H1 (cell line): ENCODE results near the gene ADAMTS15. TPM values are rescaled to one million over a fixed set of nuclear protein-coding genes. Genes with fewer than 3 reads are reported as not detected.

Experiments
- CEBPB ChIP-seq: IDR thresholded peaks from 2 replicates; pipeline ENCODE4 v1.6.1; 2012; ENCODE audit warnings: low read depth, low read length
- RFX5 ChIP-seq: IDR thresholded peaks from 2 replicates; pipeline ENCODE4 v1.6.1; 2011; ENCODE audit warnings: low read depth, low read length, improper control_type of control experiment, borderline replicate concordance
- ZNF274 ChIP-seq: IDR thresholded peaks from 2 replicates; pipeline ENCODE4 v1.7.0; 2012; ENCODE audit warnings: low read length, borderline replicate concordance; ENCODE audit errors: extremely low read depth
- polyA plus RNA-seq, 7 experiments: library from polyadenylated mRNA; depleted of rRNA in 3 of 7; stranded (reverse) in 5 of 7; unstranded in 2 of 7; fragments of >200 nt in 5 of 7; fragments of 200-250 nt in 2 of 7; gene quantifications; 1 replicate in 5 of 7; 2 replicates in 1 of 7; 4 replicates in 1 of 7; pipeline versions ENCODE4 v1.2.1 to v1.2.3, GENCODE V29; 2011 to 2013; ENCODE audit warnings: missing spikeins in 2 of 7, mixed read lengths in 2 of 7
- total RNA-seq: library from RNA; stranded (reverse); fragmentation: NEBNext Ultra II Directional; extraction: Animal tissue kit (Norgen Biotek cat#: 25700); gene quantifications from 2 replicates; pipeline ENCODE4 v1.2.1, GENCODE V29; 2021
- TF ChIP-seq, protein P1 (sequence below): fragments of 300-600 bp; sonication (generic); IDR thresholded peaks from 2 replicates; pipeline ENCODE4 v1.7.1; 2012; ENCODE audit warnings: low read length, moderate library complexity, mild to moderate bottlenecking, inconsistent platforms; ENCODE audit not compliant: insufficient replicate concordance
- TF ChIP-seq, protein P2 (sequence below): IDR thresholded peaks from 2 replicates; pipeline ENCODE4 v1.6.1; 2012; ENCODE audit warnings: inconsistent platforms

ADAMTS15 gene
- total and polyA plus RNA-seq, 2 of the 8 experiments (the other 6 are each of a cell fraction or from before 2014, with no cell fraction given): 1.7 to 4.7 TPM

DNA sequence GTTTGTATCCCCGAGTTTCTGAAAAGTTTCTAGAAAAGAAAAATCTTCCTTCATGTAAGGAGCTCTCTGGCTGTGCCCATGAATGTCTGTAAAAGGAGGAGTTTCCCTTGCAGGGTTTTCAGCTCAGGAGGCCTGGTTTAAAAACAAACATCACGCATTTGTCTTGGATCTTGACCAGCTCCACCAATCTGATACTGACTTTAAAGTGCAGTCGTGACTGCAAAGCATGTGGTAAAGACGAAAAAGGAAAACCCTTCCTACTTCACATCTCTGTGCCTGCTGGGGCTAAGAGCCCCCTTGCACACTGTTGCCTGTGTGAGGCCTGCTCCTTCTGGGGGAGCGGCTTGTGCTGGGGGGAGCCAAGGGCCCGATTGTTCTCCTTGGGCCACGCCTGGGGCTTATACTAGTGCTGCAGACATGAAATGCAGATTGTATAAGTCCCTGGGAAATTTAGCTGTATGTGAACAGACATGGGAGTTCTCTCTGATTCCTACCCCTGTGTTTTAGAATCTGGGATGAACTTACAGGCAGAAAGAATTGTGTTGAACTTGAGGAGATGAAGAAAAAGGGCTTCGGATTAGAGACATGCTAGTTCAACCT, 62.1 kb downstream of the ADAMTS15 start (continued):
- TF ChIP-seq, protein P1, sequence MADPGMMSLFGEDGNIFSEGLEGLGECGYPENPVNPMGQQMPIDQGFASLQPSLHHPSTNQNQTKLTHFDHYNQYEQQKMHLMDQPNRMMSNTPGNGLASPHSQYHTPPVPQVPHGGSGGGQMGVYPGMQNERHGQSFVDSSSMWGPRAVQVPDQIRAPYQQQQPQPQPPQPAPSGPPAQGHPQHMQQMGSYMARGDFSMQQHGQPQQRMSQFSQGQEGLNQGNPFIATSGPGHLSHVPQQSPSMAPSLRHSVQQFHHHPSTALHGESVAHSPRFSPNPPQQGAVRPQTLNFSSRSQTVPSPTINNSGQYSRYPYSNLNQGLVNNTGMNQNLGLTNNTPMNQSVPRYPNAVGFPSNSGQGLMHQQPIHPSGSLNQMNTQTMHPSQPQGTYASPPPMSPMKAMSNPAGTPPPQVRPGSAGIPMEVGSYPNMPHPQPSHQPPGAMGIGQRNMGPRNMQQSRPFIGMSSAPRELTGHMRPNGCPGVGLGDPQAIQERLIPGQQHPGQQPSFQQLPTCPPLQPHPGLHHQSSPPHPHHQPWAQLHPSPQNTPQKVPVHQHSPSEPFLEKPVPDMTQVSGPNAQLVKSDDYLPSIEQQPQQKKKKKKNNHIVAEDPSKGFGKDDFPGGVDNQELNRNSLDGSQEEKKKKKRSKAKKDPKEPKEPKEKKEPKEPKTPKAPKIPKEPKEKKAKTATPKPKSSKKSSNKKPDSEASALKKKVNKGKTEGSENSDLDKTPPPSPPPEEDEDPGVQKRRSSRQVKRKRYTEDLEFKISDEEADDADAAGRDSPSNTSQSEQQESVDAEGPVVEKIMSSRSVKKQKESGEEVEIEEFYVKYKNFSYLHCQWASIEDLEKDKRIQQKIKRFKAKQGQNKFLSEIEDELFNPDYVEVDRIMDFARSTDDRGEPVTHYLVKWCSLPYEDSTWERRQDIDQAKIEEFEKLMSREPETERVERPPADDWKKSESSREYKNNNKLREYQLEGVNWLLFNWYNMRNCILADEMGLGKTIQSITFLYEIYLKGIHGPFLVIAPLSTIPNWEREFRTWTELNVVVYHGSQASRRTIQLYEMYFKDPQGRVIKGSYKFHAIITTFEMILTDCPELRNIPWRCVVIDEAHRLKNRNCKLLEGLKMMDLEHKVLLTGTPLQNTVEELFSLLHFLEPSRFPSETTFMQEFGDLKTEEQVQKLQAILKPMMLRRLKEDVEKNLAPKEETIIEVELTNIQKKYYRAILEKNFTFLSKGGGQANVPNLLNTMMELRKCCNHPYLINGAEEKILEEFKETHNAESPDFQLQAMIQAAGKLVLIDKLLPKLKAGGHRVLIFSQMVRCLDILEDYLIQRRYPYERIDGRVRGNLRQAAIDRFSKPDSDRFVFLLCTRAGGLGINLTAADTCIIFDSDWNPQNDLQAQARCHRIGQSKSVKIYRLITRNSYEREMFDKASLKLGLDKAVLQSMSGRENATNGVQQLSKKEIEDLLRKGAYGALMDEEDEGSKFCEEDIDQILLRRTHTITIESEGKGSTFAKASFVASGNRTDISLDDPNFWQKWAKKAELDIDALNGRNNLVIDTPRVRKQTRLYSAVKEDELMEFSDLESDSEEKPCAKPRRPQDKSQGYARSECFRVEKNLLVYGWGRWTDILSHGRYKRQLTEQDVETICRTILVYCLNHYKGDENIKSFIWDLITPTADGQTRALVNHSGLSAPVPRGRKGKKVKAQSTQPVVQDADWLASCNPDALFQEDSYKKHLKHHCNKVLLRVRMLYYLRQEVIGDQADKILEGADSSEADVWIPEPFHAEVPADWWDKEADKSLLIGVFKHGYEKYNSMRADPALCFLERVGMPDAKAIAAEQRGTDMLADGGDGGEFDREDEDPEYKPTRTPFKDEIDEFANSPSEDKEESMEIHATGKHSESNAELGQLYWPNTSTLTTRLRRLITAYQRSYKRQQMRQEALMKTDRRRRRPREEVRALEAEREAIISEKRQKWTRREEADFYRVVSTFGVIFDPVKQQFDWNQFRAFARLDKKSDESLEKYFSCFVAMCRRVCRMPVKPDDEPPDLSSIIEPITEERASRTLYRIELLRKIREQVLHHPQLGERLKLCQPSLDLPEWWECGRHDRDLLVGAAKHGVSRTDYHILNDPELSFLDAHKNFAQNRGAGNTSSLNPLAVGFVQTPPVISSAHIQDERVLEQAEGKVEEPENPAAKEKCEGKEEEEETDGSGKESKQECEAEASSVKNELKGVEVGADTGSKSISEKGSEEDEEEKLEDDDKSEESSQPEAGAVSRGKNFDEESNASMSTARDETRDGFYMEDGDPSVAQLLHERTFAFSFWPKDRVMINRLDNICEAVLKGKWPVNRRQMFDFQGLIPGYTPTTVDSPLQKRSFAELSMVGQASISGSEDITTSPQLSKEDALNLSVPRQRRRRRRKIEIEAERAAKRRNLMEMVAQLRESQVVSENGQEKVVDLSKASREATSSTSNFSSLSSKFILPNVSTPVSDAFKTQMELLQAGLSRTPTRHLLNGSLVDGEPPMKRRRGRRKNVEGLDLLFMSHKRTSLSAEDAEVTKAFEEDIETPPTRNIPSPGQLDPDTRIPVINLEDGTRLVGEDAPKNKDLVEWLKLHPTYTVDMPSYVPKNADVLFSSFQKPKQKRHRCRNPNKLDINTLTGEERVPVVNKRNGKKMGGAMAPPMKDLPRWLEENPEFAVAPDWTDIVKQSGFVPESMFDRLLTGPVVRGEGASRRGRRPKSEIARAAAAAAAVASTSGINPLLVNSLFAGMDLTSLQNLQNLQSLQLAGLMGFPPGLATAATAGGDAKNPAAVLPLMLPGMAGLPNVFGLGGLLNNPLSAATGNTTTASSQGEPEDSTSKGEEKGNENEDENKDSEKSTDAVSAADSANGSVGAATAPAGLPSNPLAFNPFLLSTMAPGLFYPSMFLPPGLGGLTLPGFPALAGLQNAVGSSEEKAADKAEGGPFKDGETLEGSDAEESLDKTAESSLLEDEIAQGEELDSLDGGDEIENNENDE: no peak
- TF ChIP-seq, protein P2, sequence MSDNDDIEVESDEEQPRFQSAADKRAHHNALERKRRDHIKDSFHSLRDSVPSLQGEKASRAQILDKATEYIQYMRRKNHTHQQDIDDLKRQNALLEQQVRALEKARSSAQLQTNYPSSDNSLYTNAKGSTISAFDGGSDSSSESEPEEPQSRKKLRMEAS: no peak
- TF ChIP-seq CEBPB: no peak
- TF ChIP-seq RFX5: no peak
- TF ChIP-seq ZNF274: no peak
- TF ChIP-seq, all 59 proteins: peak for 0
